Right ventricle myocardium superior (tissue), 1 donor: ENCODE measurements around the gene ANKRD23. TPM values are rescaled to one million over a fixed set of nuclear protein-coding genes. Genes with fewer than 3 reads are reported as not detected.

Experiments used
- ATAC-seq: fragments of 200-7000 bp; cut with Tn5 transposase; one replicate; pipeline ENCODE4 v1.9.1; 2020; ENCODE audit warnings: mild to moderate bottlenecking; ENCODE audit not compliant: poor library complexity
- DNase-seq: peaks from one replicate; pipeline ENCODE4 v3.0.0-alpha.2; 2020
- intact Hi-C: fragments of 100-400 bp; cut with DNase I; formaldehyde crosslinking; loops from one replicate; pipeline ENCODE4 v1.11.2; 2022
- total RNA-seq: library from RNA; stranded (reverse); fragmentation: NEBNext Ultra II Directional; extraction: Animal tissue kit (Norgen Biotek cat#: 25700); gene quantifications from one replicate; pipeline ENCODE4 v1.2.1, GENCODE V29; 2021
- donor health status: DM: no; HTN: yes; CAD: no; lungs with severe emphysema.

The ANKRD23 gene
- total RNA-seq, 1 donor from 2014 or later, result 10.6 TPM

DNA sequence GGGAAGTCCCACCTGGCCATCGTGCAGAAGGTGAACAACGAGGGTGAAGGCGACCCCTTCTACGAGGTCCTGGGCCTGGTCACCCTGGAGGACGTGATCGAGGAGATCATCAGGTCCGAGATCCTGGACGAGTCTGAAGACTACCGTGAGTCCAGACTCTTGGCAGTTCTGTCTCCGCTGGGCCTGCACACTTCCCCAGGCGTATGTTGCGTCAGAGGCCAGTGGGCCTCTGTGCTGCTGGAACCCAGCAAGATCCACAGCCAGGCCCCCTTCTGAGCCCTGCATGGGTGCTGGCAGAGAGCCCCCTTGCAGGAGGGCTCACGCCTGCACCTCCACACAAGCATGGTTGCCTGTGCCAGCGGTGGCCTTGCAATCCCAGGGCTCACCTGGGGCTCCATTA, 18.8 kb downstream of the ANKRD23 start:
- no peak for ATAC-seq

DNA sequence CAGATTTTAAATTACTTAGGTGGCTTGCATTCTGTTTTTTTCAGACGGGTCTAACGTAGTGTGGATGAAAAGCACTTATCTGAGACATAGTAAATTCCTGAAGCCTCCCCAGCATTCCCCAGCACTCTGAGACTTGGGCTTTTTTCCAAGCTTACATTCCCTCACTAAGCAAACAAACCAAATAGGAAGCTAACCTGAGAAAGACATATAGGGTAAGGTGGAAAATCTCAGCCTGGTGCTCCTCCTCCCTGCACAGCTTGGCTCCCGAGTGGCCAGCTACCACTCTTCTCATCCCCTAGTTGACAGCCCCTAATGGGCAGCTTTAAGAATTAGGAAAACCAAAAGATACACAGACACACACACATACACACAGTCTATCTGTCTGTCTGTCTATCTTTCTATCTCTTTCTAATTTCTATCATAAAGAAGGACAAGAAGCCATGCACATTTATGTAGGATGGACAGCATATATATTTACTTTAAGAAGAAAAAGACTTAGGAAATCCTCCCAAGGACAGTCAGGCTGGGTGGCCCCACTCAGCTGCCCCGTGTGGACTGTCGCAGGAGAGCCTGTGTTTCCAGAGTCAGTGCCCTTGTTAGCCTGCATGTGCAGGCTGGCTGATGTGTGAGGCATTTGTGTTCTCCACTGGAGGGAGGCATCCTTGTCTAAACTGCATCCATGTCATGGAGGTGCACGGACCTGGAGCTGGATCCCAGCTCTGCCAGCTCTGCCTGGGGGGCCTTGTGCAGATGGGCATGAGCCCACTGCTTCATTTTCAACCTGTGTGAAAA, 19.5 kb downstream of the ANKRD23 start:
- intact Hi-C loops, result no loop called here

More for the DNA sequence above, 18.8 kb downstream of the ANKRD23 start:
- intact Hi-C loops, result no loop called here
- no peak for DNase-seq

GRCh38 chr2:96823198-96823597, 20.6 kb downstream of the ANKRD23 start:
- intact Hi-C loops, result no loop called here
- DNase-seq, result no peak
- peak; percentile 2 for ATAC-seq

More for the DNA sequence above, 19.5 kb downstream of the ANKRD23 start:
- ATAC-seq, result no peak
- DNase-seq, result no peak

DNA sequence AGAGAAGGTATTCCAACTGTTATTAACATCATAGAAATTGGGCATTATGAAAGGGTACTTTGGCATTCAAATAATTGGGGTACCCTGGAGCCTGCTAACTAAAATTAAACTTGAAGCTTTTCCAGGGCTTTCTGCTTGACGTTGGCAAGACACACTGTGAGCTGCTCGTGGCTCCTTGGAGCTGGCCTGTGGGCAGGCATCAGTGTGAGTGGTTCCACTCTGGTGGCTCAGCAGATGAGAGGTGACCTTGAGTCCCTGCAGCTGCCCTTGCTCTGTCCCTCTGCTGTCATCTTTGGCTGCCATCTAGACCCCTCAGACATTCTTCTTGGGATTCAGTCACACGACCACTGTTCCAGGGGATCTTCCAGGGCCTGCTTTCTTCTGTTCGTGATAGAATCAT, 21.0 kb downstream of the ANKRD23 start:
- intact Hi-C loops, result no loop called here
- ATAC-seq (peak; percentile 8), DNase-seq (no peak)

DNA sequence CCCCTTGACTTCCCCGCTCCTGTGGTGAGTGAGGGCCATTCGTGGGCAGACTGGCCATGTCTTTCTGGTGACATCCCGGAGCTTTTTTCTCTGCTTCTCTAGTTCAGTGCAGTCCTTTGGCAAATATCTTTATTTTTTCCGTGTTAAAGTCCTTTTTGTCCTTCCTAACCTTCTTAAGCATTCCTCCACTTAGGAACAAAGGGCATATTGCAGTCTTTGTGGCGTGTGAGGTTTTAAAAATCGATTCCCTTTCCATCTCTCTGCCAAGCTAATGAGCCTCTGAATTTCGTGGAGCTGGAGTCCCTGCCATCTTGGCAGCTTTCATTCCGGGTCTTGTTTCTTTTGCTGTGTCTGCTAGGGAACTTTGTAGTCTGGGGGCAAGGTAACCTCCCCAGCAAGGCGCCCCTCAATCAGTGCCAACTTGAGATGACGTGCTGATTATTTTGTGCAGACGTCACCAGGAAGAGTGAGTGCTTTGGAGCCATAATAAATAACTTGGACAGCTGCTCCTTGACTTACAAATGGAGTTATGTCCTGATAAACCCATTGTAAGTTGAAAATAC, 22.6 kb downstream of the ANKRD23 start:
- intact Hi-C loops, result no loop called here
- ATAC-seq (no peak), DNase-seq (no peak)

DNA sequence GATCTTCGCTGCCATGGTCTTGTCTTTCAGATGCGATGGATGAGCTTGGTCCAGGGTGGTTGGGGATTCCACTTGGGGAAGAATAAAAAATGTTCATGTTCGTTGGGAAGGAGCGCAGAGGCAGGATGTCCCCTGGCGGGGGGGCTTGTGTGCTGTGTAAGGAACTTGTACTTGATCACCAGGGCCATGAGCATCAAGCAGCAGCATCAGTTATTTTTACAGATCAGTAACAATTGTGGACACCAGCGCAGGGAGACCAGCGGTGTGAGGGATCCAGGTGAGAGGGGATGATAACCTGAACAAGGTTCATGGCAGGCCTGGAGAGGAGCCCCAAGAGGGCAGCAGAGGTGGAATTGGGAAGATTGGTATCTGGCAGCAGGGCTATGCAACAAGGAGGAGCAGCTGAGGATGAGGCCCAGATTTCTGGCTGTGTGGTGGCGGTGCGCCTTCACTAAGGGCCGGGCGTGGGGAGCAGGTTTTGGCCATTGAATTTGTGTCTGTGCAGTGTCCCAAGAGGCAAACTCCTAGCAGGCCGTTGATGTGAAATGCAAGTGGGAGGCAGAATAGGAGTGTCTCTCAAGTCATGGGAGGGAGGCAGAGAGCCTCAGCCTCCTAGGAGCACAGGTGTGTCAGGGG, 23.8 kb downstream of the ANKRD23 start:
- intact Hi-C loops, result no loop called here
- DNase-seq (no peak), ATAC-seq (no peak)

DNA sequence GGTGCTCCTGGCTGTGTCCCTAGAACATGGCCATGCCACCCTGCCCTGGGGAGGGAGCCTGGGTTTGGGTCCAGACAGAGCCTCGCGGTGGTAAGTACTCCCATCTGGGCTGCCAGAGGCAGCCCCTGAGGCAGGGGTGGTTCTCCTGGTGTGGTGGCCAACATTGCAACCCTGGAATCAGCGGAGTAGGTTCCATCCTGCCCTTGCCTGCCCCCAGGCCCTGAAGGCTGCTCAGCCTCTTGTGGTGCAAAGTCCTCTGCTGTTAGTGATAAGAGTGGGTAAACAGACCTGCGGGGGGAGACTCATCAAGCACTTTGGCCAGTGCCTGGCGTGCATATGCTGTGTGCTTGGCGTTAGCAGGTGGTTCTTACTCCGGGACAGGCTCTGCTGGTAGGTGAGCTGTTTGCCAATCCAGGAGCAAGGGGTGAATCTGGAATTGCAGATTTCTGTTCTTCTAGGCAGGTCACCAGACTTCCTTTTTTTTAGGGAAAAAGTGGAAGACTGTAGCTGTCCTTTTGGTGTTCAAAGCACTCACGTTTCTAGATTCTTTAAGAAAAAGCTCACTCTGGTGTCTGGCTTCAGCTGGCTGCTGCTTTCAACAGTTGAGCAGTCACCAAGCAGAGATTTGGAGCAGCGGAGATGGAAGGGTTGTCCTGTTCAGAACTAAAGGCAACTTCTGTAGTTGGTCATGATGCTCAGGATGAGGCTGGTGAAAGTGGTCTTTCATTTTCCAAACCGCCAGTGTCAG, 24.5 kb downstream of the ANKRD23 start:
- peak; percentile 49 for ATAC-seq
- intact Hi-C loops, result no loop called here
- DNase-seq, result peak; percentile 63

- DNase-seq (no peak), ATAC-seq (no peak)
- intact Hi-C loops, result no loop called here
Measured at GRCh38 chr2:96817882-96818281, 25.9 kb downstream of the ANKRD23 start.

DNA sequence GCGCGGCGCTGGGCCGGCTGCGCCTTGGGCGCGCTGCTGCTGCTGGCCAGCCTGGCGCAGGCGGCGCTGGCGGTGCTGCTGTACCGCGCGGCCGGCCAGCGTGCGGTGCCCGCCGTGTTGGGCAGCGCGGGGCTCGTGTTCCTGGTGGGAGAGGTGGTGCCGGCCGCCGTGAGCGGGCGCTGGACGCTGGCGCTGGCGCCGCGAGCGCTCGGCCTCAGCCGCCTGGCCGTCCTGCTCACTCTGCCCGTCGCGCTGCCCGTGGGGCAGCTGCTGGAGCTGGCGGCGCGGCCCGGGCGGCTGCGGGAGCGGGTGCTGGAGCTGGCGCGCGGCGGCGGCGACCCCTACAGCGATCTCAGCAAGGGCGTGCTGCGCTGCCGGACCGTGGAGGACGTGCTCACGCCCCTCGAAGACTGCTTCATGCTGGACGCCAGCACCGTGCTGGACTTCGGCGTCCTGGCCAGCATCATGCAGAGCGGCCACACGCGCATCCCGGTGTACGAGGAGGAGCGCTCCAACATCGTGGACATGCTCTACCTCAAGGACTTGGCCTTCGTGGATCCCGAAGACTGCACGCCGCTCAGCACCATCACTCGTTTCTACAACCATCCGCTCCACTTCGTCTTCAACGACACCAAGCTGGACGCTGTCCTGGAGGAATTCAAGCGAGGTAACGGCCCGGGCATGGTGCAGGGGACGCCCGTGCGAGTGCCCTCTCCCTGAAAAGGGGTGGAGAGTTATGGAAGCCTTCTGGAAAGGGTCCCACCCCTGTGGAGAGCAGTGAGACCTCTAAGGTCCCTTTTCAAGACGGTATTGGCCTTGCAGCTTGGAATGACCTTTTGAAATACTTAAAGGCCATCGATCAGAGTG, 26.8 kb downstream of the ANKRD23 start:
- intact Hi-C loops, result no loop called here
- ATAC-seq, result no peak
- DNase-seq, result no peak

- intact Hi-C loops, result no loop called here
- ATAC-seq (peak; percentile 94), DNase-seq (peak; percentile 99)
Measured at GRCh38 chr2:96816127-96816835, 27.5 kb downstream of the ANKRD23 start, which contains the start of gene CNNM3. Gene CNNM3 (plus strand): TSS chr2:96816268. CDS start chr2:96816278, 10 bp downstream.

- DNase-seq (no peak), ATAC-seq (no peak)
- intact Hi-C loops, result no loop called here
Measured at GRCh38 chr2:96815326-96816126, 28.3 kb downstream of the ANKRD23 start.

DNA sequence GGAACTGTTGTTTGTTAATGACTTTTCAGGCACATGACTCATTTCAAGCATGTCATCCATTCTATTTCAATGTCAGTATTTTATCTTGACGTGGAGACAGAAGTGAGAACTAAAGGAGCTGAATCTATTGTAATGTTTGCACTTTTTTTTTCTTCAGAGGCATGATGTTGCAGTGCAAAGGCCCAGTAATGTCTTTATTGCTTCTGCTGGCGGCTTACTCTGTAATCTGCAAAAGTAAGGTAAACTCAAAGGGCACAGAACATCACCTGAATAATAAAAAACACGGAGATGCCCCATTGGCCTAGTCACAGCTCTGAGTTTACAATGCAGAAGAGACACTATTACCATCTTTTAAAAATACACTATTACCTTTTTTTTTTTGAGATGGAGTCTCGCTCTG, 30.2 kb downstream of the ANKRD23 start:
- no peak for DNase-seq
- intact Hi-C loops, result no loop called here
- ATAC-seq, result no peak

DNA sequence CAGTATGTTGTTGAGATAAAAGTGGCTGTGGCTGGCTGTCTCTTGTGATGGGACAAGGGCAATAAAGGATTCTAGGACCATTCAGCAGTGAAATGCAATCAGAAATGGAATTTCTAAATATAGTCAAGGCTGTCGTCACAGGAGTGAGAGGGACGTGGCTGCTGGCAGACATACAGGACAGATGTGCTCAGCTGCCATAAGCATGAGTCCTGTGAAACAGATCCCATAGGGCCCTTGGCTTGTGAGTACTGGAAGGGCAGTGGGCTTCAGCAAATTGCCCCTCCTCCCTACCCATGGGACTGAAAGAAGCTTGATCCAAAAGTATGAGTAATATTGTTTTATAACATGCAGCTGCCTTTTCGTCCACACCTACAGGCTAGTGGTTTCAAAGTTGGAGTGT, 31.9 kb downstream of the ANKRD23 start:
- intact Hi-C loops, result no loop called here
- DNase-seq (peak; percentile 81), ATAC-seq (peak; percentile 36)

DNA sequence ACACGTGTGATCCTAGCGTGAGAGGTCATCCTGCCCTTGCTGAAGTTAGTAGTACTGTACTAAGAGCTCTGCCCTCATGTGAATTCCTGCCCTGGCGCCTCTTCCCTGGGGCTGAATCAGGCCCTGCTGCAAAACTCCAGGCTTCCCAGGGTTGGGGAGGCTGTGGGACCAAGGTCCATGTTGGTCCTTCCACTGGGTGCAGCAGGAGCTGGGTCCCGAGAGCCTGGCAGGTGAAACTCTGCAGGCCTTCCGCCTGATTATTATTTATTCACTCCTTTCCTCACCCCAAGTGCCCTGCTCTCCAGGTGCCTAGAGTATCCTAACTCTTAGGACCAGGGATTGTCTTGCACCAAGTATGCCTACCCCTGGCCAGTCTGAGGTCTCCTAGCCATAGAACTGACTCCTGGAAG, 33.0 kb downstream of the ANKRD23 start:
- ATAC-seq, result peak; percentile 2
- intact Hi-C loops, result no loop called here
- DNase-seq, result no peak

DNA sequence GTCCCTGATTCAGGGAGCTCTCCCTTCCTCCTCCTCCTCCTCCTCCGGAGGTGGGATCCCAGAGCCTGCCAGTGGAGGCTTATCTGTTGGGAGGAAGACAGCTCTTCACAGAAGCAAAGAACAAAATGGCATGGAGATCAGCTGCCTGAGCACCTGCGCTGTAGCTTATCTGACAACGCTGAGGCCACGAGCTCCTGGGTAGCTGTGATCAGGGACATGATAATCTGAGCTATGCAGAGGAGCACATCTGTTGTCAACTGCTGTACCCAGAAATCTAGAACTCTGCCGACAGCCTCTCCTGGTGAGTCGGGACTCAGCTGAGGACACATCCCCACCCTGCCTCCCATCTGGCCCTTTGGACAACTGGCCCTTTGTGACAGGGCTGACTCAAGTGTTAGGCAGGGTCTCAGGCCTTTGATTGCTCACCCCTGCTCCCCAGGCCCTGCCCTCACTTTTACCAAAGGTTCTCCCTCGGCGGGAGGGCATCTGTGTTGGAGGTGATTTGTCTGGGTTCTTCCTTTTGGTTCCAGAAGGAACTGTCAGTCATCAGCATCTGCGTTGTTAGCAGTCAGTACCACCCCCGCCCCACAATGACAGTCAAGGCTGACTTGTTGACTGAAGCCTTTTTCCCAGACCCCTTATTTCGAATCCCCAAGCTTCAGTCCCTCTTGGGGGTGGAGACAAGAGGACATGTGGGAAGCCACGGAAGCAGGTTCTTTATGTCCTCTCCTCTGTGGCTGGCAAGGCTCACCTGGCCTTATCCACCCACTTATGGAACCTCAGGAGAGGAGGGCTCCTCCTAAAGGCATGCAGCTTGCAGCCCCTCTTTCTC, 33.7 kb downstream of the ANKRD23 start:
- intact Hi-C loops, result no loop called here
- ATAC-seq (no peak), DNase-seq (no peak)

DNA sequence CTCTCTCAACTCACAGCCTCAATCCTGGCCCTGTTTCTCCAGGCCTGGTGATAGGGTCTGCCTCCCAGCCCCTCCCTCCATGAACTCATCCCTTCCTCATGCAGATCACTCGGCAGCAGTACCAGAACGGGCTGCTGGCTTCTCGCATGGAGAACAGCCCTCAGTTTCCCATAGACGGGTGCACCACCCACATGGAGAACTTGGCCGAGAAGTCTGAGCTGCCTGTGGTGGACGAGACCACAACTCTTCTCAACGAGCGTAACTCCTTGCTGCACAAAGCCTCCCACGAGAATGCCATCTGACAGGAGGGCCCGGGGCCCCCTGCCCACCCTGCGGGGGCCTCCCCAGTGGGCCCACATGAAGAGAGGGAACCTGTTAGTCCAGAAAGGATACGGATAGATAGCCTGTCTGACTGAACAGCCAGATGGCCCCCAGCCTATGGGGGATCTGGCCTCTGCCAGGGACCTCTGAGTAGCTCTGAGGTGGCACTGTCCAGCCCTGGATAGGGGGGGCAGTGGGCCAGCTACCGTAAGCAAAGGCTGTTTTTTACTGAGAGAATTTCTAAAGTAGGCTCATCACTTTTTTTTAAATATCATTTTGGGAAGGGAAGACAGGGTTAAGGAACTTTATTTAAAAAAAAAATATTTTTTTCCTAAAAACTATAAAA, 34.5 kb downstream of the ANKRD23 start:
- intact Hi-C loops, result no loop called here
- ATAC-seq, result no peak
- DNase-seq, result no peak
